ENCODE results near the gene LCE1F. TPM values are rescaled to one million over a fixed set of nuclear protein-coding genes. Genes with fewer than 3 reads are reported as not detected.

Gene LCE1F
- total and polyA plus RNA-seq, 2 of the 13 experiments (the other 11 are each of a cell fraction or from before 2014, with no cell fraction given): not detected

GRCh38 chr1:152823294-152823693, 48.4 kb downstream of the LCE1F start:
- H3K27me3 ChIP-seq (ENCODE audit: control insufficient read depth in 1 of 2, insufficient read depth in 2 of 2, low read length in 2 of 2): no peaks in the 10 kb centered on the region
- POLR2A ChIA-PET: no interaction called here

More at GRCh38 chr1:152823294-152823693, 48.4 kb downstream of the LCE1F start:
- CTCF ChIA-PET (ENCODE audit: low intra/inter-chr PET ratio, low total read pairs): no interaction called here
- Histone ChIP-seq H4K20me1 (ENCODE audit: insufficient read depth, low read length) (no peaks in the 10 kb centered on the region), H3K9me3 (ENCODE audit: low read length) (no peaks in the 10 kb centered on the region), H3K27ac (ENCODE audit: extremely low read length, insufficient read depth, low read length) (no peak overlapping the region), H2AFZ (ENCODE audit: low read length) (no peak overlapping the region), H3K79me2 (ENCODE audit: insufficient read depth, low read length) (no peaks in the 10 kb centered on the region), H3K4me3 (replicated peaks in 1 of 3; ENCODE audit: insufficient read depth in 1 of 3, low read depth in 2 of 3, low read length in 3 of 3) (no peak overlapping the region), H3K4me2 (ENCODE audit: low read depth, low read length) (no peak overlapping the region), H3K4me1 (ENCODE audit: insufficient read depth, low read length) (no peaks in the 10 kb centered on the region), H3K9ac (ENCODE audit: insufficient read depth, low read depth, low read length) (no peak overlapping the region), H3K36me3 (replicated peaks in 1 of 2; ENCODE audit: control insufficient read depth in 1 of 2, insufficient read depth in 2 of 2, low read length in 2 of 2) (no peaks in the 10 kb centered on the region)
- no peak for DNase-seq (ENCODE audit: low spot score)
- no peak for ATAC-seq
- FAIRE-seq: no peak
- TF ChIP-seq AHDC1 (CRISPR knock-in tag; IDR thresholded peaks at IDR 0.05; ENCODE audit: borderline replicate concordance) (no peak), ZSCAN29 (CRISPR knock-in tag; conservative IDR thresholded peaks at IDR 0.05) (no peak), SMC3 (IDR thresholded peaks at IDR 0.05; ENCODE audit: low read length) (no peak), REXO4 (CRISPR knock-in tag; IDR thresholded peaks at IDR 0.05; ENCODE audit: borderline replicate concordance) (no peak), ZNF552 (CRISPR knock-in tag; IDR thresholded peaks at IDR 0.05; ENCODE audit: borderline replicate concordance) (no peak), ZNF784 (CRISPR knock-in tag; IDR thresholded peaks at IDR 0.05; ENCODE audit: borderline replicate concordance) (no peak), ZNF550 (CRISPR knock-in tag; IDR thresholded peaks at IDR 0.05; ENCODE audit: borderline replicate concordance) (no peak), ZNF776 (CRISPR knock-in tag; IDR thresholded peaks at IDR 0.05) (no peak), ZNF432 (CRISPR knock-in tag; IDR thresholded peaks at IDR 0.05; ENCODE audit: borderline replicate concordance) (no peak), ZBTB2 (CRISPR knock-in tag; IDR thresholded peaks at IDR 0.05; ENCODE audit: low read depth) (no peak), KDM4B (CRISPR knock-in tag; IDR thresholded peaks at IDR 0.05) (no peak)
- in situ Hi-C loops (cut with HindIII; ENCODE audit: extremely low pct_ligation_motif_present, low pct_unique_long_range_greater_than_20kb) (no loop called here), intact Hi-C loops (cut with micrococcal nuclease; ENCODE audit: unreplicated experiment) (no loop called here)
- under 1% methylated on average over 5 of the region's 5 CpGs for WGBS (ENCODE audit: low lambda C conversion rate)
- BruUV-seq (replicated peaks): no TSS peak

All from HepG2 (cell line).